ENCODE measurements around the gene CENPQ.
A peak's percentile ranks its signal among the peaks of the same experiment; 100 is the strongest.
"Not testable (repeated sequence)": the region's sequence is repeated elsewhere in the genome, so short reads cannot be mapped to it uniquely, and the experiment has no call there.

The CENPQ gene

DNA sequence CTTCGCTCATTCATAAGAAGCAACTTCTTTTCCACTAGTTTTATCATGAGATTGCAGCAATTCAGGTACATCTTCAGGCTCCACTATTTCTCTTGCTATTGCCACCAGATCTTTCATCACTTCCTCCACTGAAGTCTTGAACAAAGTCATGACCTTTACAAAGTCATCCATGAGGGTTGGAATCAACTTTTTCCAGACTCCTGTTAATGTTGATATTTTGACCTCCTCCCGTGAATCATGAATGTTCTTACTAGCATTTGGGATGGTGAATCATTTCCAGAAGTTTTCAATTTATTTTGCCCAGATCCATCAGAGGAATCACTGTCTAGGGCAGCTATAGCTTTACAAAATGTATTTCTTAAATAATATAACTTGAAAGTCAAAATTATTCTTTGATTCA lies 1.5 kb downstream of the CENPQ start:
- Histone ChIP-seq H3K9ac (ENCODE audit: low read length) (no peak overlapping the region), H3K4ac (ENCODE audit: low read depth in 1 of 2, low read length in 2 of 2) (no peak overlapping the region), H2BK120ac (ENCODE audit: low read depth, low read length) (no peak overlapping the region), H2BK12ac (ENCODE audit: low read length in 2 of 2) (no peak overlapping the region), H3K23ac (ENCODE audit: low read length in 2 of 2) (no peak overlapping the region), H3K4me2 (ENCODE audit: low read length, poor library complexity, severe bottlenecking) (no peak overlapping the region), H3K36me3 (ENCODE audit: control insufficient read depth in 1 of 2, insufficient read depth in 2 of 2, low read depth in 1 of 2, low read length in 2 of 2) (no peaks in the 10 kb centered on the region), H3K14ac (ENCODE audit: low read length in 2 of 2) (no peak overlapping the region), H4K8ac (ENCODE audit: low read length) (no peak overlapping the region), H2AFZ (ENCODE audit: low read depth, low read length) (no peak overlapping the region), H3K27ac (ENCODE audit: low read length, poor library complexity, severe bottlenecking) (no peak overlapping the region), H4K91ac (ENCODE audit: low read length) (no peak overlapping the region), H3K4me3 (ENCODE audit: insufficient read depth in 1 of 2, low read depth in 1 of 2, low read length in 2 of 2) (no peak overlapping the region), H3K4me1 (ENCODE audit: control insufficient read depth, insufficient read depth, low read depth, low read length) (peaks cover 3% of the 10 kb centered on the region), H3K18ac (ENCODE audit: low read depth in 1 of 2, low read length in 2 of 2) (no peak overlapping the region), H2BK15ac (ENCODE audit: low read depth, poor library complexity, severe bottlenecking) (no peak overlapping the region), H3K79me1 (replicated peaks; ENCODE audit: low read length, poor library complexity, severe bottlenecking) (peaks cover 31% of the 10 kb centered on the region), H2BK5ac (ENCODE audit: low read depth, low read length, poor library complexity, severe bottlenecking) (no peak overlapping the region), H3K9me3 (ENCODE audit: control insufficient read depth, low read length) (no peaks in the 10 kb centered on the region), H2AK5ac (ENCODE audit: low read length, severe bottlenecking) (no peak overlapping the region), H3K27me3 (ENCODE audit: control insufficient read depth in 1 of 2, insufficient read depth in 1 of 2, low read length in 2 of 2) (no peaks in the 10 kb centered on the region)
- DNase-seq, result no peak
- 98% methylated on average over 1 of the region's 2 CpGs for WGBS

DNA sequence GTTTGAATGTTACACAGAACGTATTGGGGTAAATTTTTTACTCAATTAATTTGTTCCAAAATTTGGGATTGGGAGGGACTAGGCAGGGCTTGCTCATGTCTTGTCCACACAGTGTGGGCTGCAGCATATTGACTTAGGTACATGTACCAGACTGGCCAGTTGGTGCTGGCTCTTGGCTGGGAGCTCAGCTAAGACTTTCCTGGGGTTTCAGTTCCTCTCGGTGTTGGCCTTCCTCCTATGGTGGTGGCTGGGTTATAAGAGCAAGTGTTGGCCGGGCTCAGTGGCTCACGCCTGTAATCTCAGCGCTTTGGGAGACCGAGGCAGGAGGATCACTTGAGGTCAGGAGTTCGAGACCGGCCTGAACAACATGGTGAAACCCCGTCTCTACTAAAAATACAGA lies 4.9 kb downstream of the CENPQ start:
- H3K4me3 ChIP-seq (ENCODE audit: insufficient read depth in 1 of 2, low read depth in 1 of 2, low read length in 2 of 2), result no peak overlapping the region
- no peak overlapping the region for H4K91ac ChIP-seq (ENCODE audit: low read length)
- no peak overlapping the region for H3K23ac ChIP-seq (ENCODE audit: low read length in 2 of 2)
- no peak overlapping the region for H2AFZ ChIP-seq (ENCODE audit: low read depth, low read length)
- no peak overlapping the region for H4K8ac ChIP-seq (ENCODE audit: low read length)
- peaks cover 0 to 3% of the 10 kb centered on the region in 2 experiments for H3K36me3 ChIP-seq (ENCODE audit: control insufficient read depth in 1 of 2, insufficient read depth in 2 of 2, low read depth in 1 of 2, low read length in 2 of 2)
- H3K4me1 ChIP-seq (ENCODE audit: control insufficient read depth, insufficient read depth, low read depth, low read length), result no peaks in the 10 kb centered on the region
- H2AK5ac ChIP-seq (ENCODE audit: low read length, severe bottlenecking), result no peak overlapping the region
- H3K27ac ChIP-seq (ENCODE audit: low read length, poor library complexity, severe bottlenecking), result no peak overlapping the region
- no peak overlapping the region for H2BK120ac ChIP-seq (ENCODE audit: low read depth, low read length)
- H3K79me1 ChIP-seq (replicated peaks; ENCODE audit: low read length, poor library complexity, severe bottlenecking), result peaks cover 20% of the 10 kb centered on the region
- H3K4ac ChIP-seq (ENCODE audit: low read depth in 1 of 2, low read length in 2 of 2), result no peak overlapping the region
- no peaks in the 10 kb centered on the region for H3K9me3 ChIP-seq (ENCODE audit: control insufficient read depth, low read length)
- 95% methylated on average over 9 of the region's 9 CpGs for WGBS
- no peak for DNase-seq
- H3K18ac ChIP-seq (ENCODE audit: low read depth in 1 of 2, low read length in 2 of 2), result no peak overlapping the region
- H2BK12ac ChIP-seq (ENCODE audit: low read length in 2 of 2), result no peak overlapping the region
- no peaks in the 10 kb centered on the region for H3K27me3 ChIP-seq (ENCODE audit: control insufficient read depth in 1 of 2, insufficient read depth in 1 of 2, low read length in 2 of 2)
- H3K14ac ChIP-seq (ENCODE audit: low read length in 2 of 2), result no peak overlapping the region
- no peak overlapping the region for H2BK5ac ChIP-seq (ENCODE audit: low read depth, low read length, poor library complexity, severe bottlenecking)
- H2BK15ac ChIP-seq (ENCODE audit: low read depth, poor library complexity, severe bottlenecking), result no peak overlapping the region
- no peak overlapping the region for H3K9ac ChIP-seq (ENCODE audit: low read length)
- H3K4me2 ChIP-seq (ENCODE audit: low read length, poor library complexity, severe bottlenecking), result no peak overlapping the region

DNA sequence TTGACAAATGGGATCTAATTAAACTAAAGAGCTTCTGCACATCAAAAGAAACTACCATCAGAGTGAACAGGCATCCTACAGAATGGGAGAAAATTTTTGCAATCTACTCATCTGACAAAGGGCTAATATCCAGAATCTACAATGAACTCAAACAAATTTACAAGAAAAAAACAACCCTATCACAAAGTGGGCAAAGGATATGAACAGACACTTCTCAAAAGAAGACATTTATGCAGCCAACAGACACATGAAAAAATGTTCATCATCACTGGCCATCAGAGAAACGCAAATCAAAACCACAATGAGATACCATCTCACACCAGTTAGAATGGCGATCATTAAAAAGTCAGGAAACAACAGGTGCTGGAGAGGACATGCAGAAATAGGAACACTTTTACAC lies 13.4 kb downstream of the CENPQ start:
- H3K4me1 ChIP-seq (ENCODE audit: control insufficient read depth, insufficient read depth, low read depth, low read length); H3K4me2 ChIP-seq (ENCODE audit: low read length, poor library complexity, severe bottlenecking); H2BK15ac ChIP-seq (ENCODE audit: low read depth, poor library complexity, severe bottlenecking); H3K9ac ChIP-seq (ENCODE audit: low read length); H2BK120ac ChIP-seq (ENCODE audit: low read depth, low read length); DNase-seq; H3K4me3 ChIP-seq (ENCODE audit: insufficient read depth in 1 of 2, low read depth in 1 of 2, low read length in 2 of 2); H2BK5ac ChIP-seq (ENCODE audit: low read depth, low read length, poor library complexity, severe bottlenecking); H3K27ac ChIP-seq (ENCODE audit: low read length, poor library complexity, severe bottlenecking); H4K91ac ChIP-seq (ENCODE audit: low read length); H2AK5ac ChIP-seq (ENCODE audit: low read length, severe bottlenecking); H3K36me3 ChIP-seq (ENCODE audit: control insufficient read depth in 1 of 2, insufficient read depth in 2 of 2, low read depth in 1 of 2, low read length in 2 of 2); H3K27me3 ChIP-seq (ENCODE audit: control insufficient read depth in 1 of 2, insufficient read depth in 1 of 2, low read length in 2 of 2); H4K8ac ChIP-seq (ENCODE audit: low read length); H3K14ac ChIP-seq (ENCODE audit: low read length in 2 of 2); H3K23ac ChIP-seq (ENCODE audit: low read length in 2 of 2); H2AFZ ChIP-seq (ENCODE audit: low read depth, low read length); H3K9me3 ChIP-seq (ENCODE audit: control insufficient read depth, low read length); H3K79me1 ChIP-seq (replicated peaks; ENCODE audit: low read length, poor library complexity, severe bottlenecking); H3K18ac ChIP-seq (ENCODE audit: low read depth in 1 of 2, low read length in 2 of 2); H2BK12ac ChIP-seq (ENCODE audit: low read length in 2 of 2); H3K4ac ChIP-seq (ENCODE audit: low read depth in 1 of 2, low read length in 2 of 2): not testable (repeated sequence)
- WGBS, result 100% methylated on average over 1 of the region's 2 CpGs

DNA sequence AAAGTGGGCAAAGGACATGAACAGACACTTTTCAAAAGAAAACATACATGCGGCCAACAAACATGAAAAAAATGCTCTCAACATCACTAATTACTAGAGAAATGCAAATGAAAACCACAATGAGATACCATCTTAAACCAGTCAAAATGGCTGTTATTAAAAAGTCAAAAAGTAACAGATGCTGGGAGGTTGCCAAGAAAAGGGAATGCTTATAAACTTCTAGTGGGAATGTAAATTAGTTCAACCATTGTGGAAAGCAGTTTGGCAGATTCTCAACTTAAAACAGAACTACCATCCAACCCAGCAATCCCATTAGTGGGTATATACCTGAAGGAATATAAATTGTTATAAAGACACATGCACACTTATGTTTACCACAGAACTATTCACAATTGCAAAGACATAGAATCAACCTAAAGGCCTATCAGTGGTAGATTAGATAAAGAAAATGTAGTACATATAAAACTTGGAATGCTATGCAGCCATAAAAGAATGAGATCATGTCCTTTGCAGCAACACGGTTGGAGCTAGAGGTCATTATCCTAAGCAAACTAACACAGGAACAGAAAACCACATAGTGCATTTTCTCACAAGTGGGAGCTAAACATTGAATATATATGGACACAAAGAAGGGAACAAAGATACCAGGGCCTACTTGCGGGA lies 16.3 kb downstream of the CENPQ start:
- no peak overlapping the region for H4K91ac ChIP-seq (ENCODE audit: low read length)
- no peak overlapping the region for H3K18ac ChIP-seq (ENCODE audit: low read depth in 1 of 2, low read length in 2 of 2)
- no peak overlapping the region for H2BK5ac ChIP-seq (ENCODE audit: low read depth, low read length, poor library complexity, severe bottlenecking)
- DNase-seq, result peak; percentile 45
- no peak overlapping the region for H3K4ac ChIP-seq (ENCODE audit: low read depth in 1 of 2, low read length in 2 of 2)
- no peak overlapping the region for H3K9ac ChIP-seq (ENCODE audit: low read length)
- no peak overlapping the region for H3K4me3 ChIP-seq (ENCODE audit: insufficient read depth in 1 of 2, low read depth in 1 of 2, low read length in 2 of 2)
- H3K23ac ChIP-seq (ENCODE audit: low read length in 2 of 2), result no peak overlapping the region
- 100% methylated on average over 1 of the region's 3 CpGs for WGBS
- no peaks in the 10 kb centered on the region for H3K9me3 ChIP-seq (ENCODE audit: control insufficient read depth, low read length)
- H2BK15ac ChIP-seq (ENCODE audit: low read depth, poor library complexity, severe bottlenecking), result no peak overlapping the region
- H3K14ac ChIP-seq (ENCODE audit: low read length in 2 of 2), result no peak overlapping the region
- no peak overlapping the region for H2BK12ac ChIP-seq (ENCODE audit: low read length in 2 of 2)
- no peaks in the 10 kb centered on the region for H3K27me3 ChIP-seq (ENCODE audit: control insufficient read depth in 1 of 2, insufficient read depth in 1 of 2, low read length in 2 of 2)
- no peak overlapping the region for H4K8ac ChIP-seq (ENCODE audit: low read length)
- no peak overlapping the region for H3K4me2 ChIP-seq (ENCODE audit: low read length, poor library complexity, severe bottlenecking)
- no peaks in the 10 kb centered on the region for H3K79me1 ChIP-seq (replicated peaks; ENCODE audit: low read length, poor library complexity, severe bottlenecking)
- no peak overlapping the region for H2AK5ac ChIP-seq (ENCODE audit: low read length, severe bottlenecking)
- no peaks in the 10 kb centered on the region for H3K4me1 ChIP-seq (ENCODE audit: control insufficient read depth, insufficient read depth, low read depth, low read length)
- H3K27ac ChIP-seq (ENCODE audit: low read length, poor library complexity, severe bottlenecking), result no peak overlapping the region
- H2BK120ac ChIP-seq (ENCODE audit: low read depth, low read length), result no peak overlapping the region
- peaks cover 0 to 8% of the 10 kb centered on the region in 2 experiments for H3K36me3 ChIP-seq (ENCODE audit: control insufficient read depth in 1 of 2, insufficient read depth in 2 of 2, low read depth in 1 of 2, low read length in 2 of 2)
- no peak overlapping the region for H2AFZ ChIP-seq (ENCODE audit: low read depth, low read length)

Measured in mesenchymal stem cell (in vitro differentiated cells and primary cell).